ENCODE results near the gene NUDT22.
A peak's percentile ranks its signal among the peaks of the same experiment; 100 is the strongest.

The NUDT22 gene

GRCh38 chr11:64231546-64231945, 5.5 kb downstream of the NUDT22 start:
- TF ChIP-seq POLR2A (IDR thresholded peaks at IDR 0.05; ENCODE audit: extremely low read depth, insufficient read length) (no peak), MYC (IDR thresholded peaks at IDR 0.05; ENCODE audit: low read depth, low read length) (no peak), CTCF (IDR thresholded peaks at IDR 0.05; ENCODE audit: low read depth, low read length) (no peak)
- TF ChIP-seq, protein P1, sequence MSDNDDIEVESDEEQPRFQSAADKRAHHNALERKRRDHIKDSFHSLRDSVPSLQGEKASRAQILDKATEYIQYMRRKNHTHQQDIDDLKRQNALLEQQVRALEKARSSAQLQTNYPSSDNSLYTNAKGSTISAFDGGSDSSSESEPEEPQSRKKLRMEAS (IDR thresholded peaks at IDR 0.05; ENCODE audit: low read depth, low read length), result no peak
- no peak overlapping the region for H3K4me3 ChIP-seq (ENCODE audit: low read depth, low read length)

GRCh38 chr11:64232182-64232966, 6.3 kb downstream of the NUDT22 start:
- no peak overlapping the region for H3K4me3 ChIP-seq (ENCODE audit: low read depth, low read length)
- no peak for DNase-seq (ENCODE audit: low read depth)
- TF ChIP-seq POLR2A (IDR thresholded peaks at IDR 0.05; ENCODE audit: extremely low read depth, insufficient read length), result no peak
- TF ChIP-seq CTCF (IDR thresholded peaks at IDR 0.05; ENCODE audit: low read depth, low read length), result no peak
- TF ChIP-seq MYC (IDR thresholded peaks at IDR 0.05; ENCODE audit: low read depth, low read length), result no peak
- TF ChIP-seq, protein P1 (IDR thresholded peaks at IDR 0.05; ENCODE audit: low read depth, low read length), result no peak

More at GRCh38 chr11:64231546-64231945, 5.5 kb downstream of the NUDT22 start:
- no peak for DNase-seq (ENCODE audit: low read depth)

GRCh38 chr11:64232967-64233315, 6.9 kb downstream of the NUDT22 start:
- no peak overlapping the region for H3K4me3 ChIP-seq (ENCODE audit: low read depth, low read length)
- TF ChIP-seq CTCF (IDR thresholded peaks at IDR 0.05; ENCODE audit: low read depth, low read length) (no peak), MYC (IDR thresholded peaks at IDR 0.05; ENCODE audit: low read depth, low read length) (no peak), POLR2A (IDR thresholded peaks at IDR 0.05; ENCODE audit: extremely low read depth, insufficient read length) (no peak)
- TF ChIP-seq, protein P1 (IDR thresholded peaks at IDR 0.05; ENCODE audit: low read depth, low read length), result no peak
- no peak for DNase-seq (ENCODE audit: low read depth)

DNA sequence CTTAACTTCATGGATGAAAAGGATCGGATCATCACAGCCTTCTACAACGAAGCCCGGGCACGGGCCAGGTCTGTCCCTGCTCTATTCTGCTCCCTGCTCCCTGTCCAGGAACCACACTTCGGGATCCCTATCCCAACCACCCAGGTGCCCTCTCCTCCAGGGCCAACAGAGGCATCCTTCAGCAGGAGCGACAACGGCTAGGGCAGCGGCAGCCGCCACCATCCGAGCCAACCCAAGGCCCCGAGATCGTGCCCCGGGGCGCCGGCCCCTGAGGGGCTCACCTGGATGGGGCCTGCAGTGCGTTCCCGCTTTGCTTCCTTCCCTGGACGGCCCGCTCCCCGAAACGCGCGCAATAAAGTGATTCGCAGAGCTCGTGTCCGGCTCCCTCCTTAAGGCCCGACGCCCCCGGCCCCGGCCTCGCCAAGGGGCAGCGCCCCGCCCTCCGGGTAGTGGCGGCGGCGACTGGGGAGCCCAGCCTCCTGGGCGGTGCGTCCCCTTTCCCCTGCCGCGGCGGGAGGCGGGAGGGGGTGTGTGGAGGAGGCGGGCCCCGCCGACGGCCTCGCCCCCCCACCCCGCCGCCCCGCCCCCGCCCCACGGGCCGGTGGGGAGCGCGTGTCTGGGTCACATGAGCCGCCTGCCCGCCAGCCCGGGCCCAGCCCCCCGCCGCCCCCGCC, 8.0 kb downstream of the NUDT22 start, which contains the start of gene VEGFB:
Gene VEGFB, plus strand, starts transcription at position 672 of the 674 bp plus-strand sequence. CDS start 250 bp downstream, outside the sequence.
- TF ChIP-seq, protein P1 (IDR thresholded peaks at IDR 0.05; ENCODE audit: low read depth, low read length), result no peak
- TF ChIP-seq CTCF (IDR thresholded peaks at IDR 0.05; ENCODE audit: low read depth, low read length) (no peak), POLR2A (IDR thresholded peaks at IDR 0.05; ENCODE audit: extremely low read depth, insufficient read length) (no peak), MYC (IDR thresholded peaks at IDR 0.05; ENCODE audit: low read depth, low read length) (no peak)
- DNase-seq (ENCODE audit: low read depth), result peak; percentile 67
- peak within 1 kb of the TSS; percentile 42 for H3K4me3 ChIP-seq (ENCODE audit: low read depth, low read length)

DNA sequence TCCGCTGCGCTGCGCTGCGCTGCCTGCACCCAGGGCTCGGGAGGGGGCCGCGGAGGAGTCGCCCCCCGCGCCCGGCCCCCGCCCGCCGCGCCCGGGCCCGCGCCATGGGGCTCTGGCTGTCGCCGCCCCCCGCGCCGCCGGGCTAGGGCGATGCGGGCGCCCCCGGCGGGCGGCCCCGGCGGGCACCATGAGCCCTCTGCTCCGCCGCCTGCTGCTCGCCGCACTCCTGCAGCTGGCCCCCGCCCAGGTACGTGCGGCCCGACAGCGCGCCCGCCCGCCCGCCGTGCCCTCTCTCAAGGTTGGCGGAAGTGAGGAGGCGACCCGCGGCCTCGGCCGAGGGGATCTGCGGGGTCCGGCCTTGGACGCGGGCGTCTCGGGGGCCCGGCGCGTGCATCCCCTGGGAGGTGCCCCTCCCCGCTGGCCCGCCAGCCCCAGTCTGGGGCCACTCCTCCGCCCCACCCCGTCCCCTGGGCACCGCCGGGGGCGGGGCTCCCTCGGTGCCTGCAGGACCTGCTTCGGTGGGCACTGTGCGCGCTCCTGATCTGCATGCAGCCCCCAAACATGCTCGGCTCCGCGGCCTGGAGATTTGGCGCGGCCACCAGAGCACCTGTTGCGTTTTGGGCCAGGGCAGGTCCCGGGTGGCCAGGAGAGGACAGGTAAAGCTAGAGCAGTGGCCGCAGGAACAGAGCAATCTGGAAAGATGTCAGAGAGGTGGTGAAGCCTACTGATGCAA, 8.7 kb downstream of the NUDT22 start:
- peak overlapping the region; percentile 42 for H3K4me3 ChIP-seq (ENCODE audit: low read depth, low read length)
- DNase-seq (ENCODE audit: low read depth), result peak; percentile 67
- TF ChIP-seq CTCF (IDR thresholded peaks at IDR 0.05; ENCODE audit: low read depth, low read length) (no peak), POLR2A (IDR thresholded peaks at IDR 0.05; ENCODE audit: extremely low read depth, insufficient read length) (no peak), MYC (IDR thresholded peaks at IDR 0.05; ENCODE audit: low read depth, low read length) (no peak)
- TF ChIP-seq, protein P1 (IDR thresholded peaks at IDR 0.05; ENCODE audit: low read depth, low read length), result no peak
